Measurements from ENCODE around the gene GLYATL3. TPM values are rescaled to one million over a fixed set of nuclear protein-coding genes. Genes with fewer than 3 reads are reported as not detected.

The GLYATL3 gene
- total and polyA plus RNA-seq, 5 donors from 2014 or later: not detected

- Histone ChIP-seq H3K9me3 (ENCODE audit: control insufficient read depth in 2 of 2, low read length in 2 of 2) (no peaks in the 10 kb centered on the region), H3K27me3 (ENCODE audit: control insufficient read depth, insufficient read depth, low read length) (no peaks in the 10 kb centered on the region), H3K4me3 (ENCODE audit: low read depth, low read length) (no peak overlapping the region), H3K4me1 (ENCODE audit: control insufficient read depth, insufficient read depth, low read length, poor library complexity, severe bottlenecking) (no peaks in the 10 kb centered on the region), H3K36me3 (ENCODE audit: control insufficient read depth, insufficient read depth, low read length) (peaks cover 5% of the 10 kb centered on the region), H3K27ac (ENCODE audit: insufficient read depth, low read length, poor library complexity, severe bottlenecking) (no peak overlapping the region)
- Mint-ChIP-seq H3K36me3 (peaks cover 14% of the 10 kb centered on the region), H3K27me3 (peaks cover 6% of the 10 kb centered on the region), H3K4me1 (no peaks in the 10 kb centered on the region), H3K27ac (no peak overlapping the region), H3K4me3 (no peak overlapping the region), H3K9me3 (no peaks in the 10 kb centered on the region)
- ATAC-seq (ENCODE audit: low read depth in 2 of 2) (no peak), DNase-seq (no peak)
Measured at GRCh38 chr6:49497304-49497703, 2.4 kb upstream of the GLYATL3 start.

GRCh38 chr6:49499126-49499525, 597 bp upstream of the GLYATL3 start:
- peaks cover 16% of the 10 kb centered on the region for H3K27me3 Mint-ChIP-seq
- H3K27ac Mint-ChIP-seq: no peak overlapping the region
- no peak overlapping the region for H3K4me3 ChIP-seq (ENCODE audit: low read depth, low read length)
- no peak overlapping the region for H3K4me3 Mint-ChIP-seq
- H3K36me3 ChIP-seq (ENCODE audit: control insufficient read depth, insufficient read depth, low read length): peaks cover 3% of the 10 kb centered on the region
- no peaks in the 10 kb centered on the region for H3K9me3 ChIP-seq (ENCODE audit: control insufficient read depth in 2 of 2, low read length in 2 of 2)
- H3K9me3 Mint-ChIP-seq: peaks cover 0 to 2% (median 0%) of the 10 kb centered on the region in 7 donors
- H3K4me1 Mint-ChIP-seq: no peaks in the 10 kb centered on the region
- no peak for ATAC-seq (ENCODE audit: low read depth in 2 of 2)
- no peaks in the 10 kb centered on the region for H3K27me3 ChIP-seq (ENCODE audit: control insufficient read depth, insufficient read depth, low read length)
- DNase-seq: no peak
- no peaks in the 10 kb centered on the region for H3K4me1 ChIP-seq (ENCODE audit: control insufficient read depth, insufficient read depth, low read length, poor library complexity, severe bottlenecking)
- no peak overlapping the region for H3K27ac ChIP-seq (ENCODE audit: insufficient read depth, low read length, poor library complexity, severe bottlenecking)
- peaks cover 6% of the 10 kb centered on the region for H3K36me3 Mint-ChIP-seq

GRCh38 chr6:49504666-49505065, 4.9 kb downstream of the GLYATL3 start:
- no peak for ATAC-seq (ENCODE audit: low read depth in 2 of 2)
- H3K4me3 ChIP-seq (ENCODE audit: low read depth, low read length): no peak overlapping the region
- Mint-ChIP-seq H3K27me3 (peaks cover 16% of the 10 kb centered on the region), H3K9me3 (peaks cover 0 to 7% (median 0%) of the 10 kb centered on the region in 7 donors), H3K4me3 (no peak overlapping the region), H3K4me1 (no peaks in the 10 kb centered on the region), H3K36me3 (no peaks in the 10 kb centered on the region), H3K27ac (no peak overlapping the region)
- H3K27me3 ChIP-seq (ENCODE audit: control insufficient read depth, insufficient read depth, low read length): no peaks in the 10 kb centered on the region
- H3K9me3 ChIP-seq (ENCODE audit: control insufficient read depth in 2 of 2, low read length in 2 of 2): no peaks in the 10 kb centered on the region
- no peaks in the 10 kb centered on the region for H3K36me3 ChIP-seq (ENCODE audit: control insufficient read depth, insufficient read depth, low read length)
- no peaks in the 10 kb centered on the region for H3K4me1 ChIP-seq (ENCODE audit: control insufficient read depth, insufficient read depth, low read length, poor library complexity, severe bottlenecking)
- DNase-seq: no peak
- H3K27ac ChIP-seq (ENCODE audit: insufficient read depth, low read length, poor library complexity, severe bottlenecking): no peak overlapping the region

GRCh38 chr6:49506569-49507111, 6.9 kb downstream of the GLYATL3 start:
- Mint-ChIP-seq H3K4me3 (peak overlapping the region in 1 of 4 donors; percentile 28), H3K27ac (no peak overlapping the region), H3K27me3 (peaks cover 14% of the 10 kb centered on the region), H3K36me3 (no peaks in the 10 kb centered on the region), H3K4me1 (no peaks in the 10 kb centered on the region), H3K9me3 (peaks cover 0 to 7% (median 0%) of the 10 kb centered on the region in 7 donors)
- Histone ChIP-seq H3K4me3 (ENCODE audit: low read depth, low read length) (no peak overlapping the region), H3K27ac (ENCODE audit: insufficient read depth, low read length, poor library complexity, severe bottlenecking) (no peak overlapping the region), H3K9me3 (ENCODE audit: control insufficient read depth in 2 of 2, low read length in 2 of 2) (no peaks in the 10 kb centered on the region), H3K36me3 (ENCODE audit: control insufficient read depth, insufficient read depth, low read length) (no peaks in the 10 kb centered on the region), H3K4me1 (ENCODE audit: control insufficient read depth, insufficient read depth, low read length, poor library complexity, severe bottlenecking) (no peaks in the 10 kb centered on the region), H3K27me3 (ENCODE audit: control insufficient read depth, insufficient read depth, low read length) (no peaks in the 10 kb centered on the region)
- no peak for ATAC-seq (ENCODE audit: low read depth in 2 of 2)
- no peak for DNase-seq

- H3K27ac ChIP-seq (ENCODE audit: insufficient read depth, low read length, poor library complexity, severe bottlenecking): no peak overlapping the region
- no peak overlapping the region for H3K4me3 ChIP-seq (ENCODE audit: low read depth, low read length)
- no peaks in the 10 kb centered on the region for H3K4me1 ChIP-seq (ENCODE audit: control insufficient read depth, insufficient read depth, low read length, poor library complexity, severe bottlenecking)
- no peak for DNase-seq
- ATAC-seq (ENCODE audit: low read depth in 2 of 2): no peak
- no peak overlapping the region for H3K4me3 Mint-ChIP-seq
- peaks cover 0 to 7% (median 0%) of the 10 kb centered on the region in 7 donors for H3K9me3 Mint-ChIP-seq
- peaks cover 19% of the 10 kb centered on the region for H3K27me3 Mint-ChIP-seq
- H3K4me1 Mint-ChIP-seq: no peaks in the 10 kb centered on the region
- no peak overlapping the region for H3K27ac Mint-ChIP-seq
- no peaks in the 10 kb centered on the region for H3K36me3 Mint-ChIP-seq
- no peaks in the 10 kb centered on the region for H3K9me3 ChIP-seq (ENCODE audit: control insufficient read depth in 2 of 2, low read length in 2 of 2)
- no peaks in the 10 kb centered on the region for H3K36me3 ChIP-seq (ENCODE audit: control insufficient read depth, insufficient read depth, low read length)
- H3K27me3 ChIP-seq (ENCODE audit: control insufficient read depth, insufficient read depth, low read length): no peaks in the 10 kb centered on the region
Measured at GRCh38 chr6:49509342-49509741, 9.6 kb downstream of the GLYATL3 start.

- peaks cover 23% of the 10 kb centered on the region for H3K27me3 Mint-ChIP-seq
- H3K27ac ChIP-seq (ENCODE audit: insufficient read depth, low read length, poor library complexity, severe bottlenecking): no peak overlapping the region
- no peaks in the 10 kb centered on the region for H3K9me3 ChIP-seq (ENCODE audit: control insufficient read depth in 2 of 2, low read length in 2 of 2)
- ATAC-seq (ENCODE audit: low read depth in 2 of 2): no peak
- peak overlapping the region in 1 of 3 donors; percentile 3 for H3K27ac Mint-ChIP-seq
- peaks cover 0 to 3% (median 0%) of the 10 kb centered on the region in 7 donors for H3K9me3 Mint-ChIP-seq
- no peaks in the 10 kb centered on the region for H3K4me1 ChIP-seq (ENCODE audit: control insufficient read depth, insufficient read depth, low read length, poor library complexity, severe bottlenecking)
- no peak overlapping the region for H3K4me3 Mint-ChIP-seq
- no peaks in the 10 kb centered on the region for H3K27me3 ChIP-seq (ENCODE audit: control insufficient read depth, insufficient read depth, low read length)
- no peak overlapping the region for H3K4me3 ChIP-seq (ENCODE audit: low read depth, low read length)
- H3K36me3 ChIP-seq (ENCODE audit: control insufficient read depth, insufficient read depth, low read length): no peaks in the 10 kb centered on the region
- H3K4me1 Mint-ChIP-seq: no peaks in the 10 kb centered on the region
- H3K36me3 Mint-ChIP-seq: no peaks in the 10 kb centered on the region
- DNase-seq: no peak
Measured at GRCh38 chr6:49513153-49513989, 13.6 kb downstream of the GLYATL3 start.

- Mint-ChIP-seq H3K4me1 (no peaks in the 10 kb centered on the region), H3K4me3 (no peak overlapping the region), H3K27ac (no peak overlapping the region), H3K27me3 (peaks cover 27% of the 10 kb centered on the region), H3K36me3 (no peaks in the 10 kb centered on the region), H3K9me3 (peaks cover 0 to 3% (median 0%) of the 10 kb centered on the region in 7 donors)
- Histone ChIP-seq H3K4me3 (ENCODE audit: low read depth, low read length) (no peak overlapping the region), H3K4me1 (ENCODE audit: control insufficient read depth, insufficient read depth, low read length, poor library complexity, severe bottlenecking) (no peaks in the 10 kb centered on the region), H3K27ac (ENCODE audit: insufficient read depth, low read length, poor library complexity, severe bottlenecking) (no peak overlapping the region), H3K36me3 (ENCODE audit: control insufficient read depth, insufficient read depth, low read length) (no peaks in the 10 kb centered on the region), H3K9me3 (ENCODE audit: control insufficient read depth in 2 of 2, low read length in 2 of 2) (no peaks in the 10 kb centered on the region), H3K27me3 (ENCODE audit: control insufficient read depth, insufficient read depth, low read length) (no peaks in the 10 kb centered on the region)
- no peak for ATAC-seq (ENCODE audit: low read depth in 2 of 2)
- DNase-seq: no peak
Measured at GRCh38 chr6:49514571-49515484, 15.1 kb downstream of the GLYATL3 start.

Data from CD4-positive, CD25-positive, alpha-beta regulatory T cell (primary cell).